ENCODE results near the gene EHF. TPM values are rescaled to one million over a fixed set of nuclear protein-coding genes. Genes with fewer than 3 reads are reported as not detected.

The EHF gene
- total and polyA plus RNA-seq, 2 of the 13 experiments (the other 11 are each of a cell fraction or from before 2014, with no cell fraction given), result 0.04 to 0.46 TPM

DNA sequence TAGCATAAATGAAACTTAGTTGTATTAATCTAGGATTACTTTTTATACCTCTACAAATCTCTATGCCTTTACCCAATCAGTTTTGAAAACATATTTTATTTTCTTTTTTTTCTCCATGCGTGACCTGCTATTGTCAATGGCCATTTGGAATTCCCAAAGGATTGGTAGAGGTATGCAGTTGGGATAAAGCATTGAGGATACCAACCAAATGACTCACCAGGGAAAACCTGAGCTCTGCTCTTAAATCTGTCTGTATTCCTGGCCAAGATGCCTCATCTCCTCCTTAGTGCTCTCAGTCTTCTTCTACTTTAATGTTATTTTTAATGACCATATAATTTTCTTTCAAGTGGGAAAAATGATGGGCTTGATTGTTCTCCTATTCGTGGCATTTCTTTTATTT, 61.9 kb downstream of the EHF start (continued):
- TF ChIP-seq AHDC1 (CRISPR knock-in tag; IDR thresholded peaks at IDR 0.05; ENCODE audit: borderline replicate concordance), result no peak
- no peak for TF ChIP-seq NFE2L1 (CRISPR knock-in tag; IDR thresholded peaks at IDR 0.05; ENCODE audit: borderline replicate concordance)
- no peak for TF ChIP-seq ZNF337 (CRISPR knock-in tag; IDR thresholded peaks at IDR 0.05; ENCODE audit: borderline replicate concordance, low read depth)
- no peak for TF ChIP-seq FOSL2 (CRISPR knock-in tag; IDR thresholded peaks at IDR 0.05)
- TF ChIP-seq, protein P1, sequence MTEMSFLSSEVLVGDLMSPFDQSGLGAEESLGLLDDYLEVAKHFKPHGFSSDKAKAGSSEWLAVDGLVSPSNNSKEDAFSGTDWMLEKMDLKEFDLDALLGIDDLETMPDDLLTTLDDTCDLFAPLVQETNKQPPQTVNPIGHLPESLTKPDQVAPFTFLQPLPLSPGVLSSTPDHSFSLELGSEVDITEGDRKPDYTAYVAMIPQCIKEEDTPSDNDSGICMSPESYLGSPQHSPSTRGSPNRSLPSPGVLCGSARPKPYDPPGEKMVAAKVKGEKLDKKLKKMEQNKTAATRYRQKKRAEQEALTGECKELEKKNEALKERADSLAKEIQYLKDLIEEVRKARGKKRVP (CRISPR knock-in tag; IDR thresholded peaks at IDR 0.05), result no peak
- TF ChIP-seq GMEB1 (CRISPR knock-in tag; IDR thresholded peaks at IDR 0.05; ENCODE audit: borderline replicate concordance), result no peak
- TF ChIP-seq, protein P2, sequence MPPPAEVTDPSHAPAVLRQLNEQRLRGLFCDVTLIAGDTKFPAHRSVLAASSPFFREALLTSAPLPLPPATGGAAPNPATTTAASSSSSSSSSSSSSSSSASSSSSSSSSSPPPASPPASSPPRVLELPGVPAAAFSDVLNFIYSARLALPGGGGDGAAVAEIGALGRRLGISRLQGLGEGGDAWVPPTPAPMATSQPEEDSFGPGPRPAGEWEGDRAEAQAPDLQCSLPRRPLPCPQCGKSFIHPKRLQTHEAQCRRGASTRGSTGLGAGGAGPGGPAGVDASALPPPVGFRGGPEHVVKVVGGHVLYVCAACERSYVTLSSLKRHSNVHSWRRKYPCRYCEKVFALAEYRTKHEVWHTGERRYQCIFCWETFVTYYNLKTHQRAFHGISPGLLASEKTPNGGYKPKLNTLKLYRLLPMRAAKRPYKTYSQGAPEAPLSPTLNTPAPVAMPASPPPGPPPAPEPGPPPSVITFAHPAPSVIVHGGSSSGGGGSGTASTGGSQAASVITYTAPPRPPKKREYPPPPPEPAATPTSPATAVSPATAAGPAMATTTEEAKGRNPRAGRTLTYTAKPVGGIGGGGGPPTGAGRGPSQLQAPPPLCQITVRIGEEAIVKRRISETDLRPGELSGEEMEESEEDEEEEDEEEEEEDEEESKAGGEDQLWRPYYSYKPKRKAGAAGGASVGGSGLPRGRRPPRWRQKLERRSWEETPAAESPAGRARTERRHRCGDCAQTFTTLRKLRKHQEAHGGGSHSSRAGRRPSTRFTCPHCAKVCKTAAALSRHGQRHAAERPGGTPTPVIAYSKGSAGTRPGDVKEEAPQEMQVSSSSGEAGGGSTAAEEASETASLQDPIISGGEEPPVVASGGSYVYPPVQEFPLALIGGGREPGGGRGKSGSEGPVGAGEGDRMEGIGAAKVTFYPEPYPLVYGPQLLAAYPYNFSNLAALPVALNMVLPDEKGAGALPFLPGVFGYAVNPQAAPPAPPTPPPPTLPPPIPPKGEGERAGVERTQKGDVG (CRISPR knock-in tag; IDR thresholded peaks at IDR 0.05; ENCODE audit: borderline replicate concordance), result no peak
- no peak for TF ChIP-seq ZNF160 (CRISPR knock-in tag; IDR thresholded peaks at IDR 0.05)

Data from HepG2 (cell line).